Germinal center (tissue), 1 donor: ENCODE results near the gene KANK3.
"Not testable (repeated sequence)": the region's sequence is repeated elsewhere in the genome, so short reads cannot be mapped to it uniquely, and the experiment has no call there.

Experiments
- DNase-seq: peaks from one replicate; pipeline ENCODE4 v3.0.0; 2012; ENCODE audit warnings: mixed read lengths, low spot score

Gene KANK3

DNA sequence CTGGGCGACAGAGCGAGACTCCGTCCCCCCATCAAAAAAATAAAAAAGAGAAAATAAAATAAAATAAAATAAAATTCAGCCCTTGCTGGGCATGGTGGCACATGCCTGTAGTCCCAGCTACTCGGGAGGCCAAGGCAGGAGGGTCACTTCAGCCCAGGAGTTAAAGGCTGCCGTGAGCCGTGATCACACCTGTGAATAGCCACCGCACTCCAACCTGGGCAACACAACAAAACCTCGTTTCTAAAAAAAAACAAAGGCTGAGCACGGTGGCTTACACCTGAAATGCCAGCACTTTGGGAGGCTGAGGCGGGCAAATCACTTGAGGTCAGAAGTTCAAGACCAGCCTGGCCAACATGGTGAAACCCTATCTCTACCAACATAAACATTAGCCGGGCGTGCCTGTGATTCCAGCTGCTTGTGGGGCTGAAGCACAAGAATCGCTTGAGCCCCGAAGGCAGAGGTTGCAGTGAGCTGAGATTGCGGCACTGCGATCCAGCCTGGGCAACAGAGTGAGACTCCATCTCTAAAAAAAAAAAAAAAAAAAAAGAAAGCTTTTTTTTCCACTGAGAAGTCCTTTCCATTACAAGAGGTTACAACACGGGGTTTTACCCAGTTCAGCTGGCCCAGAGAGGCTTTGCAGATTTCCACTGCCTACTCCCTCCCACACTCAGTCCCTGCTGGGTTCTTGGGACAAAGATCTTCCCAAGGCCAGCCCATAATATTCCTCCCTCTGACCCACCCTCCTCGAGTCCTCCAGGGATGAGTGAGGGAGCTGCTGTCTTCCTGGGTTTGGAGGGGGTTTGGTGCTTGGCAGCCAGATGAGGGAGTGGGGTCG lies 27.3 kb upstream of the KANK3 start:
- no peak for DNase-seq

- no peak for DNase-seq
Measured at GRCh38 chr19:8367327-8368001, 24.4 kb upstream of the KANK3 start.

DNA sequence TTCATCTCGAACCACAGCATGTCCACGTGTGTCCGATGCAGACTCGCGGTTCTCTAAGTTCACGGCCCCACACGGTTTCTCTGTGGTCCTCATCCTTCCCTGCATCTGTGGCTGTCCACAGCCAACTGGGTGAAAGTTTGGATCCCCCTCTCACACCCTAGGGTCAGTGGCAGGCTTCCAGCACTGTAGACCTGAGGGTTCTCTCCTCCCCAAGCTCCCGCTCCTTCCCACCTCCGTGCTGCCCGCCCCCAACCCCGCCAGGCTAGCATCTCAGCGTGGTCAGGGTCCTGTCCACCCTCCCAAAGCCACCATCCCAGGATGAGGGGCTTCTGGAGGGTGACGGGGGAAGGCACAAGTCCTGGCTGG lies 23.9 kb upstream of the KANK3 start:
- DNase-seq = no peak

- DNase-seq = no peak
Measured at GRCh38 chr19:8366121-8366581, 23.1 kb upstream of the KANK3 start.

- DNase-seq = no peak
Measured at GRCh38 chr19:8363803-8364771, 21.0 kb upstream of the KANK3 start, which contains the start of gene ANGPTL4. TSS of gene ANGPTL4 (plus strand) at chr19:8364155. CDS start at chr19:8364322, 167 bp downstream.

GRCh38 chr19:8361921-8362793 lies 19.1 kb upstream of the KANK3 start:
- DNase-seq = no peak

GRCh38 chr19:8360196-8360595 lies 17.1 kb upstream of the KANK3 start:
- DNase-seq = no peak

- DNase-seq = no peak
Measured at GRCh38 chr19:8358948-8359347, 15.9 kb upstream of the KANK3 start.

DNA sequence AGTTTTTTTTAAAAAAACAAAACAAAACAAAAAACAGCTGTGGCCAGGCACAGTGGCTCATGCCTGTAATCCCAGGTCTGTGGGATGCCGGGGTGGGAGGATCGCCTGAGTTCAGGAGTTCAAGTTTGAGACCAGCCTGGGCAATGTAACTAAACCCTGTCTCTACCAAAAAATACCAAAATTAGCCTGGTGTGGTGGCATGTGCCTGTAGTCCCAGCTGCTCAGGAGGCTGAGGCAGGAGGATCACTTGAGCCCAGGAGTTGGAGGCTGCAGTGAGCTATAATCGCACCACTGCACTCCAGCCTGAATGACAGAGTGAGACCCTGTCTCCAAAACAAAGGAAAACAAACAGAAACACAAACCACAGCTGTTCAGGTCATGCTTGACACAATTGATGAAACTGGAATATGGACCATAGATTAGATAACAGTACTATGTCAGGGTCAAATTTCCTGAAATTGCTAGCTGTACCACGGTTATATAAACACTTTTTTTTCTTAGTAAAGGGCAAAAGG lies 14.0 kb upstream of the KANK3 start:
- DNase-seq = no peak

DNA sequence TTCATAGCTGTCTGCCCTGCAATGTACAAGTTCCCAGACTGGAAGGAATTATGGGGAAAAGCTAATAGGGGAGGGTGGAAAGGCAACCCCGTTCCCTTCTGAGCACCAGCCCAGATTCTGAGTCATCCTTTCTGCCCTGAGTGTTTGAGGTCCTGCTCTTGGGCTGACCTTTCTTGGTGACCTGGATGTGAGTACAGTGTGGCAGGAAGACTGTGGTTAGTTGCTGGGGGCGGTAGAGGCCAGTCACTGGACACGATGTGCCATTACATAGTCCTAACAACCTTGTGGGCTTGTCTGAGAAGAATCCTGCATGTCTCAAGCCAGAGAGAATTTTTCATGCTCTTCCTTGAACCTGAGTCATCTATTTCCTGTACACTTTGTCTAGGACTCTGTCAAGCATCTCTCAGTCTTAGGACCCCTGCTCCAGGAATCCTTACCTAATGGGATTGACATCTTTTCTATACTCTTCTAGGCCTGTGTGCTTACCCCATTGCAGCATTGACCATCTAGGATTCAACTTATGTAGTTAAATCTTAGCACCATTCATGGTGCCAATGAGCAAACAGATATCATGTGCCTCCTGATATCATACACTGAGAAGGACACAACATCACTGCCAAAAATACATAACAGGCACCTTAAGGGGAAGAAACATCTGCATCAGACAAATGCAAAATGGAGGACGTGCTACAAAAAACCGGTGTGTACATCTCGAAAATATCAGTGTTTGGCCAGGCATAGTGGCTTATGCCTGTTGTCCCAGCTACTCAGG lies 12.8 kb upstream of the KANK3 start:
- DNase-seq = no peak

DNA sequence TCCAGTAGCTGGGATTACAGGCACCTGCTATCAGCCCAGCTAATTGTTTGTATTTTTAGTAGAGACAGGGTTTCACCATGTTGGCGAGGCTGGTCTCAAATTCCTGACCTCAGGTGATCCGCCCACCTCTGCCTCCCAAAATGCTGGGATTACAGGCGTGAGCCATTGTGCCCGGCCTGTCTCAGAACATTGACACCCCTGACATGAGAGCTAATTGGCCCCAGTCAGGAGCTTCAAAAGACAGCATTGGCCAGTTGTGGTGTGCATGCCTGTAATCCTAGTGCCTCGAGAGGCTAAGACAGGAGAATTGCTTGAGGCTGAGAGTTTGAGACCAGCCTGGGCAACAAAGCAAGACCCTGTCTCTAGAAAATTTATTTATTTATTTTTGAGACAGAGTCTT lies 9.8 kb upstream of the KANK3 start:
- not testable (repeated sequence) for DNase-seq

DNA sequence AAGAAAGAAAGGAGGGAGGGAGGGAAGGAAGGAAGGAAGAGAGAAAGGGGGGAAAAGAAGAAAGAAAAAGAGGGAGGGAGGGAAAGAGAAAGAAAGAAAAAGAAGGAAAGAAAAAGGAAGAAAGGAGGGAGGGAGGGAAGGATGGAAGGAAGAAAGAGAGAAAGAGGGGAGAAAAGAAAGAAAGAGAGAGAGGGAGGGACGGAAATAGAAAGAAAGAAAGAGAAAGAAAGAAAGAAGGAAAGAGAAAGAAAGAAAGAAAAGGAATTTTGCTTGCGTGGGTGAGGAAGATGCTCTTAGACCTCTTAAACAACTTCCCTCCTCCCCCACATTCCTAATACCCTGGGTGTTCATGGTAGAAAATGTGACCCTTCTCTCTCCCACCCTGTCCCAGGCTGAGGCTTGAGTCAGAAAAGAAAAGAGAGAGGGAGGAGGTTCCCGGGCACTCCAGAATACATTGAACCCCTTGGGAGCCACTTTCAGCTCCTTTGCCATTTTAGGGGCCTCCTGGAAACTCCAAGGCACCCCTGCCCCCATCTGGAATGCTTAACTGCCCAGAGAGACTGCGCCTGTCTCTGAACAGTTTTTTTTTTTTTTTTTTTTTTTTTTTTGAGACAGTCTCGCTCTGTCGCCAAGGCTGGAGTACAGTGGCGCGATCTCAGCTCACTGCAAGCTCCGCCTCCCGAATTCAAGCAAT lies 9.2 kb upstream of the KANK3 start:
- DNase-seq = no peak

- not testable (repeated sequence) for DNase-seq
Measured at GRCh38 chr19:8349629-8350372, 6.7 kb upstream of the KANK3 start.

DNA sequence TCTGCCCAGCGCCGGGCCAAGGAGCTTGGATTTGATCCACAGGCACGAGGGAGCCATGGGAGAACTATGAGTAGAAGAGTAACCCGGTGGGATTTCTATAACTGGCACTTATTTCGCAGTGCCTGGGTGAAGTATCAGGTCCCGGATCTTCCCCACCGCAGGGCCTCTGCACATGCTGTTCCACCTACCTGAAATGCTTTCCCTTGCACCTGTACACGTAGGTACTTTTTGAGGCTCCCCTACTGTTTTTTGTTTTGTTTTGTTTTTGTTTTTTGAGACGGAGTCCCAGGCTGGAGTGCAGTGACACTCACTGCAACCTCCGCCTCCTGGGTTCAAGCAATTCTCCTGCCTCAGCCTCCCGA lies 402 bp upstream of the KANK3 start:
- DNase-seq = no peak

DNA sequence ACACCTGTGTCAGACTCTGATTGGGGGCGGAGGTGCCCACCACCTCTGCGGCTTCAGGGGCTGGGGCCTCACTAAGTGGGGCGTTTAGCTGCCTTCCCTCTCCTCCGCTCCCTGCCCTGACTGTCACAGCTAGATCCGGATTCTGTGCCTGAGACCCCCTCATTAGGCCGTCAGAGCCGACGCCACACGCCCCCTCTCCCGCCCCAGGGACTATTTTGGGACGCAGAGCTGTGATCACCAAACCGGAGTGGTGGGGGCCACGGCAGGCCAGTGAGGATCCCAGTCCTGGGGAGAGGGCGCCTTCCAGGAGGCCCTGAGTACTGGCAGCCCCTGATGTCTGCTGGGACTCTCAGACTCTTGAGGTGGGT lies 762 bp downstream of the KANK3 start:
- no peak for DNase-seq

DNA sequence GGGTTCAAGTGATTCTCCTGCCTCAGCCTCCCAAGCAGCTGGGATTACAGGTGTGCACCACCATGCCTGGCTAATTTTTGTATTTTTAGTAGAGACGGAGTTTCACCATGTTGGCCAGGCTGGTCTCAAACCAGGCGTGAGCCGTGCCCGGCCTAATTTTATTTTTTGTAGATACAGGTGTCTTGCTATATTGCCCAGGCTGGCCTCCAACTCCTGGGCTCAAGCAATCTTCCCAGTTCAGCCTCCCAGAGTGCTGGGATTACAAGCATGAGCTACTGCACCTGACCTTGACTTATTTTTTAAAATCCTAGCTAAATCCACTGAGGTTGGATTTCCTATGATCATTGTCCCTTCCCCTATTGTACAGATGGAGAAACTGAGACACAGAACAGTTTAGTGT lies 1.6 kb downstream of the KANK3 start:
- not testable (repeated sequence) for DNase-seq

GRCh38 chr19:8340341-8341096 lies 2.5 kb downstream of the KANK3 start:
- DNase-seq = no peak

DNA sequence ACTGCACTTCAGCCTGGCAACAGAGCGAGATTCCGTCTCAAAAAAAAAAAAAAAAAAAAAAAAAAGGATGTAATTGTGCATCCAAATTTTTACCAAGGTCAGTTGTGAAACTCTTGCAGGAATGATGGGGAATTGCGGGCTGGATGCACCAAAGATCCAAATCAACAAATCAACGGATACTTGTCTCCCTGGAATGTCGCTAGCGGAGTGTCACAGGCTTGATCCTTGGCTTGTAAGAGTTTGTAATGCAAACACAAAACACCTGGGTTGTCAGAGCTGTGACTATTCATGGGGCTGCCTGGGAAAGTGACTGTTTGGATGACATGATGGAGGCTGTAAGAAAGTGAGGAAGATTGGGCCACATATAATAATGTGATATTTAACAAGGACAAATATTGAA lies 4.2 kb downstream of the KANK3 start:
- DNase-seq = no peak
